ENCODE results near the gene GRAMD2B.
"Not testable (repeated sequence)": the region's sequence is repeated elsewhere in the genome, so short reads cannot be mapped to it uniquely, and the experiment has no call there.

The GRAMD2B gene, protein sequence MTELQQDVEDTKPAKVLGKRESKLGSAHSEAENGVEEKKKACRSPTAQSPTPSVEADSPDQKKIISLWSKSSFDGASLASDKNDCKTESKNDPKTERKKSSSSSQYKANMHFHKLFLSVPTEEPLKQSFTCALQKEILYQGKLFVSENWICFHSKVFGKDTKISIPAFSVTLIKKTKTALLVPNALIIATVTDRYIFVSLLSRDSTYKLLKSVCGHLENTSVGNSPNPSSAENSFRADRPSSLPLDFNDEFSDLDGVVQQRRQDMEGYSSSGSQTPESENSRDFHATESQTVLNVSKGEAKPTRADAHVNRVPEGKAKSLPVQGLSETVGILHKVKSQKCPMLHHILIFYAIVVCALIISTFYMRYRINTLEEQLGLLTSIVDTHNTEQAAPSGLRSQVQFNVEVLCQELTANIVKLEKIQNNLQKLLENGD

DNA sequence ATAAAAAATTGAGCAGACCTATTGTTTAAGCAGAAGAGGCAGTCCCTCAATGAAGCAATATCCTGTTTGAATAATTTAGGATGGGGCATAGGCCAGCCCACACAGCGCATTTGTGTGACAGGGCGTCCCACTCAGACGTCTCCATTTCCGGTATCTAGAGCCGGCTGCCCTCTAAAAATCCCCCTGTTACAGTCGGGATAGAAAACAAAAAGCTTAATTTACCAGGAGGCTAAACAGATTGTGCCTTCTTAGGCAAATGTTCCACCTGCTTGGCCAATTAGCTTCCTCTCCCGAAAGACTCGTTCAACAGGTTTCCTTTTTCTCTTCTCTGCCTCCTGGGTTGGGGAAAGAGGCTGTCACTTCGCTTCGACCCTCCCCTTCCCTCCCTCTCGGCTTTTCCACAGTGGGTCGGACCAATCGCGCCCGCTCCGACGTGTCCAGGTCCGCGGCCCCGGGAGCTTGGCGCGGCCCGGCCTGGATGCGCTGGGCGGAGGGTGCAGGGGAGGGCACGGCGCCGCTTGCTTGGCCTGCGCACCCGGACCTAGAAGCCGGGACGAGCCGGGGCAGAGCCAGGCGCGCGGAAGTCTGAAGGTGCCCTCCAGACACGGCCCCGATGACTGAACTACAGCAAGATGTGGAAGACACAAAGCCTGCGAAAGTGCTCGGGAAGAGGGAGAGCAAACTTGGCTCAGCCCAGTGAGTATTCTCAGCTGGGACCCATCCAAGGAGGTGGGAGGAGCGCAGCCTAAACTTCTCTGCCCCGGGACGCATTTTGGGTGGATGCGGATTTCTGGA is at the start of gene GRAMD2B:
Gene GRAMD2B (plus strand): TSS at position 416 of the 795 bp plus-strand sequence. CDS start 198 bp downstream, at position 614.
- peak; percentile 74 for DNase-seq

DNA sequence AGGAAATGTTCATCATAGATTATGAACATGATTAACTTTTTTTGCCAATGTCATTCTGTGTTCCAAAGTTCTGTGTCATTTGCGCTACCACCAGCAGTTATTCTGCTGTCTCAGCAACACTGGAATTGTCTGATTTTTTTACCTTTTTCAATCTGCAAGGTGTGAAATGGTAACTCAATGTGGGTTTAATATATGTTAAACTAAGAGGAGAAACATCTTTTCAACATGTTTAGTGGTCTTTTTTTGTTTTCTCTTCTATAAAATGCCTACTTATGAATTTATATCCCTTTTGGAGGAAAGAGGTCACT is 49.1 kb upstream of the GRAMD2B start:
- no peak for DNase-seq

DNA sequence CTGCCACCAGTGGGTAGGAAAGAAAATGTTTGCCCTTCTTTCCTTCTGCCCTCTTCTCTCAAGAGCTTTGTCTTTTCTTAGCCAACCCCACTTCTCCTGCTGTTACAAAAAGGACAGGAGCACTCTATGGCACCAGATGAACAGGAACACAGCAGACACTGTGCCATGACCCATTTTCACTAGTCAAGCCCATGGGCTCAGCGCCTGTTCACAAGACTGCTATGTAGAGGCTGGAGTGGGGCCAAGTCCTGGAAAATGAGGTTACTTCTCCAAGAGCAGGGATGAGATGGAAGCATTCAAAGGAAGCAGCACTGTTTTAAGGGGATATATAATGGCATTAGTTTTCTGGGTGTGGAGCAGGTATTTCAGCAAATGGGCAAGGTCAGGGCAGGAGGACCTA is 46.8 kb upstream of the GRAMD2B start:
- no peak for DNase-seq

DNA sequence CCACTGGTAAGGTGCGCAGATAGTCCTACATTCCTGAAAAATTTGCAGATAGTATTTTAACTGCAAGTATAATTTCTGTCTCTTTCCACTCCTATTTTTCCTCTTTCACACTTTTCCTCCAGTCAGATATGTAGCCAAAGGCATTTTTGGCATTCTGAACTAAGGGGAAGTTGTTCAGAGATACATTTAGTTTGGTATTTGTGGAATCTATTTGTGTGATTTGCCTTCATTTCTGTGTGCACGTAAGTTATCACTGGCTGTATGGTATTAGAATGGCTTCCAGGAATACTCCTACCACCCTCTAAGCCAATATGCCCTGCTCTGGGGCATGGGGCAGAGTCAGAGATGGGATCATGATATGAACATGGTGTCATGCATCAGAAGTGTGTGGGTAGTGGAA is 45.8 kb upstream of the GRAMD2B start:
- DNase-seq: no peak

DNA sequence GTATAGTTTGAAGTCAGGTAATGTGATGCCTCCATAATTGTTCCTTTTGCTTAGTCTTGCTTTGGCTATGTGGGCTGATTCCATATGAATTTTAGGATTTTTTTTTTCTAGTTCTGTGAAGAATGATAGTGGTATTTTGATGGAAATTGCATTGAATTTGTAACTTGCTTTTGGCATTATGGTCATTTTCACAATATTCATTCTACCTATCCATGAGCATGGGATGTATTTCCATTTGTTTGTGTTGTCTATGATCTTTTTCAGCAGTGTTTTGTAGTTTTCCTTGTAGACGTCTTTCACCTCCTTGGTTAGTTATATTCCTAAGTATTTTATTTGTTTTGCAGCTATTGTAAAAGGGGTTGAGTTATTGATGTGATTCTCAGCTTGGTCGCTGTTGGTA is 42.9 kb upstream of the GRAMD2B start:
- DNase-seq: not testable (repeated sequence)

DNA sequence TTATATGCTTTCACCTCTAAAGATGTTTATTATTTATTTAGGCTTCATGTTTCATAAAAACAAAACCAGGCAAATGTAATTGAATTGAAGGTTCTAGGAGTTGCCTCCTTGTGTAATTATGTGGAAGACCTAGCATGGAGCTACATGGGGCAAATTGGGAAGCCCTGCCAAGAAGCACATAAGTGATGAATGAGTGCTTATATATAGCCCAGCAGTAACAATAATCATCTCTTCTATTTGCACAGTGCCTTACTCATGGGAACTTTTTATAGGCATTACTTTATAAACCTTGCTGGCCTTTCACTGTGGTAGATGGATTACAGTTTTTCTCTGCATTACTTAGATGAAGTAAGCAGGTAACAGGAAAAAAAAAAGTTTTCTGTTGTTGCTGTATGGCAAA is 40.0 kb upstream of the GRAMD2B start:
- DNase-seq: no peak

DNA sequence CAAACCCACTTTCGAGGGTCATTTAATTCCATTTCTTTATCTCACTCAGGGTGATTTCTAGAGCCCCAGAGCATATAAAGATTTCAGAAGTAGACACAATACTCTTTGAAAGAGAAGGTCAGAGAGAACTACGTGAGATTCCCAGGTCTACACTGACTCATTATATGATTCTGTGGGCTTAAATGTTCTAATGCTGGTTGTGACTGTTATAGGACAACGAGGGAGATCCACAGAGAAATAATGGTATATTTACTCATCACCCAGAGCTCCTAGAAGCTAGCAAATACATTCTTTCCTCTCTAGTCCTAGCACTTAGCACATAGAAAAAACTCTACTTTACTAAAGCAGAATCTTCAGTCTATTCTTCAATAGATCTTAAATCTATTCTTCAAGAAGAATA is 39.4 kb upstream of the GRAMD2B start:
- no peak for DNase-seq

DNA sequence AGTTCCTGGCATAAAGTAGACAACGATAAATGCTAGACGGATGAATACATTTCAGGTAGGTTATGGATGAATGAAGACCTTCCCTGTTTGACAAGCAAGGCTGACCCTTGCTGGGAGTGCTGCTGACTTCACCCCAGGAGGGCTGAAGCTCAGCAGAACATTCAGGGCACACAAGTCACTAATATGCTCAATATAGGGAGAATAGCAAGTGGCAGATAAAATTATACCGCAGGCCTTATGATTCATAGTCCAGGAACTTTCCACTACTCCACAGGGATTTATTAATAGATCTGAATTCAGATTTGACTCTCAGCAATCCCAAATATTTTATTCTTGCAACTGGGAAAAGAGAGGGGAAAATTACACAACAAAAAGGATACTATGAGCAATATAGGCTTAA is 38.2 kb upstream of the GRAMD2B start:
- no peak for DNase-seq

DNA sequence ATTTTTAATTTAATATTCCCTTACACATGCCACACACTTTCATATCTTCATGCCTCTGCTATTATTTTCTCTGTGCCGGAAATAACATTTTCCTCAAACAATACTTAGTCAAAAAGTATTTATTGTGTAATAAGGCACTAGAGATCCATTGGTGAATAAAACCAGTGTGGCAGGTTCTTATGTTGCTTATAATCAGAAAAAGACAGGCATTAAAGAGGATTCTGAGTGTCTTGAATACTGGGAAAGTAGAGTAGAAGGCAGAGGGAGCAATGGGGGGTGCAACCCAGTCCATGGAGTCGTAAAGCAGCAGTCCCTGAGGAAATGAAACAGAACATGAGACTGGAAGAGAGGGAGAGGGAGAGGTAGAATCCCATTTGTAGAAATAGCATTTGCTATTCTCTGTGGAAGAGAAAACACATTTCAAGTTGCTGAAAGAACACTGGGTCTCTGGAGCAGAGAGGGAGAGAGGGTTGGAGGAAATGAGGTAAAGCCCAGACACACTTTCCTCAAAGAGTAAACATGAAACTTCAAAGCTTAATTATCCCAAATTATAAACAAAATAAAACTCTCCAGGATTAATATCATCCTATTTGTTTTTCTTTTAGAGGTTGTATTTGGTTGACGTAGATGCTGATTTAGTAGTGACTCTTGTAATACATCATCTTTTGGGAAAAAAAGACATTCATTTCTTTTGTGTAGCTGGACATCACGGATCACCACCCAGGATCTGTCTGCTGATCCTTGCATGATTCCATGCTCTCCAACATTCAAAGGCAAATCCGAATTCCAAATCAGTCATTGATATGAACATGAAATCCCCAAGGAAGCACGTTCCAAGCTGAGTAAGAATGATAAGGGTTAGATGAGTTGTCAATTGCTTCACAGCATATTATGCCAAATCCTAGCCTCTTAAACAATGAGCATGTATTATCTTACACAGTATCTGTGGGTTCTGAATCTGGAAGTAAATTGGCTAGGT is 37.4 kb upstream of the GRAMD2B start:
- DNase-seq: no peak

DNA sequence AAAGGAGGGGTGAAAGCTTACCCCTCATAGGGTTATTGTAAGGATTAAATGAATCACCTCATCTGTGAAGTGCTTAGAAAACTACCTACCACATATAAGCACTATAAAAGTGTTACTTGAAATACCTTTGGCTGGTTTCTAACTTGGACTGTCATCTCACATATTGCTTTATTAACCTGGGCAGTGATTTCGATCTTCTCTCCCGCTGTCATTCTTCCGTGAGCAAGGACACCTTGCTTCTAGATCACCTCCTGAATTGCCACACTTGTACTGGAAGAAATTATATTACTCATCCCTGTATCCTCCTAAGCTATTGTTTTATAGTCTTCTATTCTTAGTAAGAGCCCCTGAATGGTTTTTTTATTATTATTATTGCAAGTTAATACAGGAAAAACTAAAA is 34.0 kb upstream of the GRAMD2B start:
- no peak for DNase-seq

DNA sequence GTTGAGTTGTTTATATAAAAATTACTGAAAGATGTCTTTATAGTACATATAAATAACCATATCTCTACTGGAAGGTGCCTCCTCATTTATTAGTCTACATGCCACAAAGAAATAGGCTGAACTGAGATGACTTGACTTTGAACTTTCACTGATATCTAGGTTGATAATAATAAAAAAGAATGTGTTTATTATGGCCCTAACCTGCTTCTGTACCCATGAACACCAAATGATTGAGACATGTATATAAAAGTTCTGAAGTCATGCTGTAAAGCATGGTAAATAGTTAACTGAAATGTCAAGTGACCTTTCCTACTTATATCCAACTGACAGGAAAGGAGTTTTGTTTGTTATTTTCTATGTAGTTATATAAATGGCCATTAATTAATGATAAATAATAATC is 33.2 kb upstream of the GRAMD2B start:
- DNase-seq: no peak

DNA sequence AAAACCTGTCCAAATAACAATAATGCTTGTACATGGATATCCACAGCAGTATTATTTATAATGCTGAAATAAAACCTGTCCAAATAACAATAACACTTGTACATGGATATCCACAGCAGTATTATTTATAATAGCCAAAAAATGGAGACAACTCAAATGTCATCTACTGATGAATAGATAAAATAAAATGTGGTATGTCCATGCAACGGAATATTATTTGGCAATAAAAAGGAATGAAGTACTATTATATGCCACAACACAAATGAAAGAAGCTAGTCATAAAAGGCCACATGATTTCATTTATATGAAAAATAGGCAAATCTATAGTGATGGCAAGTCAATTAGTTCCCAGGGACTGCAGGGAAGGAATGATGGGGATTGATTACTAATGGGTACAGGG is 31.8 kb upstream of the GRAMD2B start:
- DNase-seq: no peak

DNA sequence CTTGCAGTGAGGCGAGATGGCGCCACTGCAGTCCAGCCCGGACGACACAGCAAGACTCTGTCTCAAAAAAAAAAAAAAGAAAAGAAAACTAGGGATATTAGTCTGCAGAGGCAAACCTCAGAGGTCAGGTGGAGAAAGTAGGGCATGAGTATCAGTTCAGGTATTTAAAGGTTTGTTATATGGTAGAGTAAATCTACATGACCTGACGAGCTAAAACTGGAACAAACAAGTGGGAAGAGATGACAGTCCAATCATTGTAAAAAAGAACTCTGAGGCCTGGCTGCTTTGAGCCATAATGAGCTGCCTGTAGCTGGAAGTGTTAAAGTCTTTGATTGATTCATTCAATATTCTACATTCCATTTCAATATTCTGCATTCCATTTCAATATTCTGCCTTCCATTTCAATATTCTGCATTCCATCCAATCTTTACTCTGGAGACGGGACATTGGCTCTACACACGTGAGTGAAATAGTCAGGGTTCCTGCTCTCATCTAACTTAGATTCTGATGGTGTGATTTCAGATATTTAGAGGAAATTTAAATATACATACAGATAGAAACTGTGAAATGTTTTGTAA is 28.9 kb upstream of the GRAMD2B start:
- no peak for DNase-seq

DNA sequence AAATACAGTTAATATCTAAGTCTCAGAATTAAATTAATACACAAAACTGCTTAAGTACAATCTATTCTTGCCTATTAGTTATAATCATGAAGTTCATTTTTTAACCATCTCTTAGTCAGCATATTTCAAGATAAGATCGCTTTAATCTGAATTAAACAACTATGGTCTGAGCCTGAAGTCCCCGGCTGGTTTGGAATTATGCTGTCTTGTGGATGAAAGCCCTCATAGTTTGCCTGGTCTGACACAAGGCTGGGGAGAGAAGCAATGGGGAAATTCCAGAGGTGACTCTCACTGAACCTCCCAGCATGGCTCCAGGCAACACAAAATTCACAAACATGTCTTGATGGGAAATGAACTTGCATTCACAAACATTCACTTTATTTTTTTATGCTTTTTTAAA is 28.0 kb upstream of the GRAMD2B start:
- DNase-seq: no peak

DNA sequence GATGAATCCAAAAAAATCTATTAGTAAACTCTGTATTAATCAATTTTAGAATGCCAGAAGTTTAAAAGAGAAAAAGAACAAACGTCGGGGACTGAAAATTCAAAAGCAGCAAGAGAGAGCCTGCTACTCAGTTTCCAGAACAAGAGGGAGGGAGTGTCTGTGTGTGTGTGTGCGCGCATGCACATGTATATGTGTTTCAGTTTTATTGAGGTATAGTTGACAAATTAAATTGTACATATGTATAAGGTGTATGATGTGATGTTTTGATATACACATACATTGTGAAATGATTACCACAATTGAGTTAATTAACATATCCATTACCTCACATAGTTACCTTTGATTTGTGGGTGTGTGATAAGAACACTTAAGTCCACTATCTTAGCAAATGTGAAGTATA is 27.6 kb upstream of the GRAMD2B start:
- no peak for DNase-seq

DNA sequence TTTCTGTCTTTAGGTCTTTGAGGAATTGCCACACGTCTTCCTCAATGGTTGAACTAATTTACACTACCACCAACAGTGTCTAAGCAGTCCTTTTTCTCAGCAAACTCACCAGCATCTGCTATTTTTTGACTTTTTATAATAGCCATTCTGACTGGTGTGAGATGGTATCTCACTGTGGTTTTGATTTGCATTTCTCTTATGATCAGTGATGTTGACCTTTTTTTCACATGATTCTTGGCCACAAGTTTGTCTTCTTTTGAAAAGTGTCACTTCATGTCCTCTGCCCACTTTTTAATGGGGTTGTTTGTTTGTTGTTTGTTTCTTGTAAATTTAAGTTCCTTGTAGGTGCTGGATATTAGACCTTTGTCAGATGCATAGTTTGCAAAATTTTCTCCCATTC is 26.5 kb upstream of the GRAMD2B start:
- DNase-seq: not testable (repeated sequence)

DNA sequence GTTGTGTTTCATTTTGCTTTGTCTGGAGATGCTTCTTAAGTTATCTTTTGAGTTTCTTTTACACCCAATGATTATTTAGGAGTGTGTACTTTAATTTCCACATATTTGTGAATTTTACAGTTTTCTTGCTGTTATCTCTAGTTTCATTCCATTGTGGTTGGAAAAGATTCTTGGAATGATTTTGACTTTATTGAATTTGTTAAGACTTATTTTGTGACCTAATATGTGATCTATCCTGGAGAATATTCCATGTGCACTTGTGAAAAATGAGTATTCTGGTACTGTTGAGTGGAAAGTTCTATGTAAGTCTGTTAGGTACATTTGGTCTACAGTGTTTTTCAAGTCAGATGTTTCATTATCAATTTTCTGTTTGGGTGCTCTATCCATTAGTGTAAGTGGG is 24.4 kb upstream of the GRAMD2B start:
- no peak for DNase-seq

DNA sequence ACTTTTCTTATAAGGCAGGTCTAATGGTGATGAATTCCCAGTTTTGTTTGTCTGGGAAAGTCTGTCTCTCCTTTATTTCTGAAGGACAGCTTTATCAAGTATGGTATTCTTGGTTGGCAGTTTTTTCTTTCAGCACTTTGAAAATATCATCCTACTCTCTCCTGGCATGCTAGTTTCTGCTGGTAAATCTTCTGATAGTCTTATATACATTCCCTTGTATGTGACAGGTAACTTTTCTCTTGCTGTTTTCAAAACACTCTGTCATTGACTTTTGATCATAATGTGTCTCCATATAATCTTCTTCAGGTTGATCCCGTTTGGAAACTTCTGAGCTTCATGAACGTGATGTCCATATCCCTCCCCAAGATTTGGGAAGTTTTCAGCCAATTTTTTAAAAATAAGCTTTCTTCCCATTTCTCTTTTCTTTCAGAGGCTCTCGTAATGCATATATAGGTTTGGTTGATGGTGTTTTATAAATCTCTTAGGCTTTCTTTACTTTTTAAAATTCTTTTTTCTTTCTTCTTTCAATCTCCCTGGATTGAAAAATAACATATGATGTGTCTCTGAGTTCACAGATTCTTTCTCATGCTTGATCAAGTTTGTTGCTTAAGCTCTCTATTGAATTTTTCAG is 22.5 kb upstream of the GRAMD2B start:
- no peak for DNase-seq

DNA sequence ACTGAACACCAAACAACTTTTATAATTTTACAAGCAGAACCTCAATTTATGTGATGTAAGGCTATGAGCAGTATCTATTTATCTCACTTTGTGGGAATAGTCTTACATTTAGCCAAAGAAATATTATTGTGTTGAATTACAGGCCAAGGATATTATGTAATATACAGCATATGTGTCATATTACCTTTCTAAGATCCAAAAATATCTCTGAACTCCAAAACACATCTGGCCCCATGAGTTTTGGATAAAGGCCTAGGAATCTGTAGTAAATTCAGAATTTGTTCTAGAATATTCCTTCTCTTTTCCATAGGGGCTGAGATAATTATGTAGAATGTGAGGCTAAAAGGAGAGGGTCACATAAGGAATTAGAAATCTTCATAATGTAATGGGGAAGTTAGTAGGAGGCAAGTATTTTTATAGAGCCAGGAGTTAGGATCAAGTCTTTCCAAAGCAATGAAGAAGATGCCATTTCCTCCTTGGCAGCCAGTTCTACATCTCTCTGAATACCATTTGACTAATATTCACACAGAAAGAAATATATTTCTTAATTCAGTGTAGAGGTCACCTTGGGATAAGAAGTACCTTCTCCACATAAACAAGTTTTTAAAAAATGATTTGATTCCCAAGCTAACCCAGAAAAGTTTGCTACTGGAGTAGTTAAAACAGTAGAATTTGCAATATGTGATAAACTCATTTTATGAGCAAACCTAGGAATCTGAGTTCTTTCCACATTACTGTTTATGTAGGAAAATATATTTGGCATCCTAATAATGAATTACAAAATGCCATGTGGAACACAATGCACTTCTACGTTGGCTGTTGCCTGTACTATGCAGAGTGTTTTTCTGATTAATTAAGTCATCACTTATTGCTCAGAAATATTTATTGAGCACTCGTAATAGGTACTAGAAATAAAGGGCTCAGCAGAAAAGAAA is 20.3 kb upstream of the GRAMD2B start:
- no peak for DNase-seq

DNA sequence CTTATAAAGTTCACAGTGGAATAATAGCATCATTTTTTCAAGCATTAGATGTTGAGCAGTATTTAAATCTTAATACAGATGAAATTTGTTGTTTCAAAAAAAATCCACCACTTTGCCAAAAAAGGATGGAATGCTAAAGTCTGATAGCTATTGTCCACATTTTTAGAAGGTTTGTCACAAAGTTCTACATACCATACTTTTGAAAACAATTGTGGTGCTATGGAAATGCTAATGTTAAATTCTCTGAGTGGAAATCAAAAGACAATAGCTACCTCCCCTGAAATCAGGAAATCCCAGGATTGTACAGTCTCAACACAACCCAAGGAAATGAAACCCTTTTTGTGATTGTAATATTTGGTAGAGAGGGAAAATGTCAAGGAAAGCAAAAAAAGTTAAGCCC is 19.3 kb upstream of the GRAMD2B start:
- no peak for DNase-seq

DNA sequence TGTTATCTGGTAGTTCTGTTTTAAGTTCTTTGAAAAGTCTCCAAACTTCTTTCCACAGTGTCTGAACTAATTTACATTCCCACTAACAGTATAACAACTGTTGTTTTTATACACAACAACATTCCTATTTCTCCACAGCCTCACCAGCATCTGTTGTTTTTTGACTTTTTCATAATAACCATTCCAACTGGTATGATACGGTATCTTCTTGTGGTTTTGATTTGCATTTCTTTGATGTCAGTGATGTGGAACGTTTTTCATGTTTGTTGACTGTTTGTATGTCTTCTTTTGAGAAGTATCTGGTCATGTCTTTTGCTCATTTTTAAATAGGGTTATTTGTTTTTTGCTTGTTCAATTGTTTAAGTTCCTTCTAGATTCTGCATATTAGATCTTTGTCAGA is 12.6 kb upstream of the GRAMD2B start:
- DNase-seq: no peak

Measured in activated CD4-positive, alpha-beta T cell treated with anti-CD3 and anti-CD28 coated beads for 48 hours (primary cell).